Panc1 (cell line): ENCODE data around the gene BCL2. TPM values are rescaled to one million over a fixed set of nuclear protein-coding genes. Genes with fewer than 3 reads are reported as not detected.

Source experiments
- ATAC-seq: fragments of 200-7000 bp; cut with Tn5 transposase; 2 replicates; pipeline ENCODE4 v1.9.1; 2020; ENCODE audit warnings: mild to moderate bottlenecking, moderate library complexity
- BruUV-seq: library from RNA; stranded (reverse); fragments of 400-500 nt; replicated peaks from 2 replicates; lab custom pipeline; 2021; lab: Mats Ljungman, UMichigan
- CTCF ChIA-PET: fragments of 300-600 bp; sonication (Branson Sonifier 250); formaldehyde crosslinking; loops from one replicate; lab custom pipeline; 2022; ENCODE audit warnings: antibody characterized with exemption; lab: Charles Lee
- POLR2A ChIA-PET: fragments of 300-600 bp; sonication (Branson Sonifier 250); formaldehyde crosslinking; loops from one replicate; lab custom pipeline; 2022; ENCODE audit warnings: antibody characterized with exemption; lab: Charles Lee
- DNase-seq: peaks from one replicate; pipeline ENCODE4 v3.0.0-alpha.2; 2010; ENCODE audit warnings: low read depth, low spot score
- H3K27ac ChIP-seq: 2 replicates; pipeline ENCODE4 v1.5.1; 2011; ENCODE audit warnings: mild to moderate bottlenecking, low read length, inconsistent platforms
- H3K27me3 ChIP-seq: fragments of 200-500 bp; sonication (Bioruptor generic); 2 replicates; pipeline ENCODE4 v1.6.0; 2014; ENCODE audit warnings: low read length, inconsistent platforms; ENCODE audit not compliant: control insufficient read depth, insufficient read depth
- H3K36me3 ChIP-seq: fragments of 200-500 bp; sonication (Bioruptor generic); 2 replicates; pipeline ENCODE4 v1.5.1; 2014; ENCODE audit warnings: inconsistent platforms, mild to moderate bottlenecking, low read length, moderate library complexity; ENCODE audit not compliant: control insufficient read depth, insufficient read depth
- H3K4me1 ChIP-seq: 2 replicates; pipeline ENCODE4 v1.5.1; 2011; ENCODE audit warnings: inconsistent platforms, mild to moderate bottlenecking, low read length, moderate library complexity; ENCODE audit not compliant: control insufficient read depth, insufficient read depth
- H3K4me3 ChIP-seq, 2 experiments: 2 replicates each; pipeline ENCODE4 v1.5.1; 2011 to 2012; ENCODE audit warnings: low read depth in 2 of 2, low read length in 2 of 2, mild to moderate bottlenecking in 2 of 2, inconsistent platforms in 1 of 2, moderate library complexity in 1 of 2
- H3K9me3 ChIP-seq: fragments of 200-500 bp; sonication (Bioruptor generic); 2 replicates; pipeline ENCODE4 v1.5.1; 2014; ENCODE audit warnings: low read depth, mild to moderate bottlenecking, inconsistent platforms, low read length, moderate library complexity; ENCODE audit not compliant: control insufficient read depth, insufficient read depth
- POLR2AphosphoS5 ChIP-seq: IDR thresholded peaks from 2 replicates; pipeline ENCODE4 v1.6.1; 2012; ENCODE audit warnings: mild to moderate bottlenecking, low read depth, low read length, moderate library complexity
- SIN3A ChIP-seq: IDR thresholded peaks from 2 replicates; pipeline ENCODE4 v1.6.1; 2012; ENCODE audit warnings: low read depth, mild to moderate bottlenecking, low read length, moderate library complexity, borderline replicate concordance; ENCODE audit not compliant: insufficient read depth
- TCF7L2 ChIP-seq: IDR thresholded peaks from 2 replicates; pipeline ENCODE4 v1.6.1; 2011; ENCODE audit warnings: mild to moderate bottlenecking, low read depth, low read length, inconsistent platforms
- in situ Hi-C: cut with HindIII; loops from 2 replicates; pipeline ENCODE4 v1.10.0; 2016; ENCODE audit warnings: low sequenced_read_pairs, low pct_unique_long_range_greater_than_20kb
- intact Hi-C: fragments of 100-400 bp; cut with micrococcal nuclease; formaldehyde crosslinking; loops from one replicate; pipeline ENCODE4 v1.10.0; 2022; ENCODE audit not compliant: unreplicated experiment
- total RNA-seq: library from RNA; stranded (reverse); gene quantifications from one replicate; pipeline ENCODE4 v1.2.1, GENCODE V29; 2021; ENCODE audit not compliant: unreplicated experiment
- TF ChIP-seq, protein P1 (sequence below): fragments of 450-650 bp; IDR thresholded peaks from 2 replicates; pipeline ENCODE4 v1.5.1; 2017; ENCODE audit warnings: mild to moderate bottlenecking
- TF ChIP-seq, protein P2 (sequence below), 2 experiments: IDR thresholded peaks; 2 replicates each; pipeline ENCODE4 v1.6.1; 2011 to 2012; ENCODE audit warnings: low read depth in 2 of 2, control low read depth in 1 of 2, low read length in 1 of 2, mild to moderate bottlenecking in 1 of 2, moderate library complexity in 1 of 2; ENCODE audit not compliant: insufficient read depth in 1 of 2

Gene BCL2
- total RNA-seq, 1 experiment from 2014 or later, result 0.72 TPM

DNA sequence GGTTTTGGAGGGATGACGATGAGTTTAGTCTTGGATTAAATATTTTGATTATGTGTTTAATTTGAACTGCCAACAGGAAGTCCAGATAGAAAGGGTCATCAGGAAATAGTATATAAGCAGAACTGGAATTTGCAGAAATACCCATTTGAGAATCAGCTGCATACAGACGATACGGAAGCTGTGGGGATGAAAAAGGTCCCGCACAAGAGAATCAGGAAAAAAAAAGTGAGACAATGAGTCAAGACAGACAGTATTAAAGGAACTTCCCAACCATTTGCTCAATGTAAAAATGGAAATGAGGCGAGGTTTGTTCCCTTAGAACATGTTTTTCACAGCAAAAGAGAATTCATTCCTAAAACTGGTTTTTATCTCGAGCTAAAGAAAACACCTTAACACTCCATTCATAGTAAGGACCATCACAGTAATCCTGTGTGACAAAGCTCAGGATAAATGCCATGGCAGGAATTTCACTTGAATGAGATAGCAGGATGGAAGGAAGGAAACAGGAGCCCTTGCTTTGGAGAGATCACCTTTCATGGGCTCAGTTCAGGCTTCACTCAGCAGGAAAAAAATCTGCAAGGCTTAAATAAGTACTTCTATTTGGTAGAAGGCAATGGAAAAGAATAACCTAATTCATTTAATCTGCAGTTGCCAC, 29.3 kb downstream of the BCL2 start:
- TF ChIP-seq, protein P1, sequence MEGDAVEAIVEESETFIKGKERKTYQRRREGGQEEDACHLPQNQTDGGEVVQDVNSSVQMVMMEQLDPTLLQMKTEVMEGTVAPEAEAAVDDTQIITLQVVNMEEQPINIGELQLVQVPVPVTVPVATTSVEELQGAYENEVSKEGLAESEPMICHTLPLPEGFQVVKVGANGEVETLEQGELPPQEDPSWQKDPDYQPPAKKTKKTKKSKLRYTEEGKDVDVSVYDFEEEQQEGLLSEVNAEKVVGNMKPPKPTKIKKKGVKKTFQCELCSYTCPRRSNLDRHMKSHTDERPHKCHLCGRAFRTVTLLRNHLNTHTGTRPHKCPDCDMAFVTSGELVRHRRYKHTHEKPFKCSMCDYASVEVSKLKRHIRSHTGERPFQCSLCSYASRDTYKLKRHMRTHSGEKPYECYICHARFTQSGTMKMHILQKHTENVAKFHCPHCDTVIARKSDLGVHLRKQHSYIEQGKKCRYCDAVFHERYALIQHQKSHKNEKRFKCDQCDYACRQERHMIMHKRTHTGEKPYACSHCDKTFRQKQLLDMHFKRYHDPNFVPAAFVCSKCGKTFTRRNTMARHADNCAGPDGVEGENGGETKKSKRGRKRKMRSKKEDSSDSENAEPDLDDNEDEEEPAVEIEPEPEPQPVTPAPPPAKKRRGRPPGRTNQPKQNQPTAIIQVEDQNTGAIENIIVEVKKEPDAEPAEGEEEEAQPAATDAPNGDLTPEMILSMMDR, result no peak
- TF ChIP-seq, protein P2, sequence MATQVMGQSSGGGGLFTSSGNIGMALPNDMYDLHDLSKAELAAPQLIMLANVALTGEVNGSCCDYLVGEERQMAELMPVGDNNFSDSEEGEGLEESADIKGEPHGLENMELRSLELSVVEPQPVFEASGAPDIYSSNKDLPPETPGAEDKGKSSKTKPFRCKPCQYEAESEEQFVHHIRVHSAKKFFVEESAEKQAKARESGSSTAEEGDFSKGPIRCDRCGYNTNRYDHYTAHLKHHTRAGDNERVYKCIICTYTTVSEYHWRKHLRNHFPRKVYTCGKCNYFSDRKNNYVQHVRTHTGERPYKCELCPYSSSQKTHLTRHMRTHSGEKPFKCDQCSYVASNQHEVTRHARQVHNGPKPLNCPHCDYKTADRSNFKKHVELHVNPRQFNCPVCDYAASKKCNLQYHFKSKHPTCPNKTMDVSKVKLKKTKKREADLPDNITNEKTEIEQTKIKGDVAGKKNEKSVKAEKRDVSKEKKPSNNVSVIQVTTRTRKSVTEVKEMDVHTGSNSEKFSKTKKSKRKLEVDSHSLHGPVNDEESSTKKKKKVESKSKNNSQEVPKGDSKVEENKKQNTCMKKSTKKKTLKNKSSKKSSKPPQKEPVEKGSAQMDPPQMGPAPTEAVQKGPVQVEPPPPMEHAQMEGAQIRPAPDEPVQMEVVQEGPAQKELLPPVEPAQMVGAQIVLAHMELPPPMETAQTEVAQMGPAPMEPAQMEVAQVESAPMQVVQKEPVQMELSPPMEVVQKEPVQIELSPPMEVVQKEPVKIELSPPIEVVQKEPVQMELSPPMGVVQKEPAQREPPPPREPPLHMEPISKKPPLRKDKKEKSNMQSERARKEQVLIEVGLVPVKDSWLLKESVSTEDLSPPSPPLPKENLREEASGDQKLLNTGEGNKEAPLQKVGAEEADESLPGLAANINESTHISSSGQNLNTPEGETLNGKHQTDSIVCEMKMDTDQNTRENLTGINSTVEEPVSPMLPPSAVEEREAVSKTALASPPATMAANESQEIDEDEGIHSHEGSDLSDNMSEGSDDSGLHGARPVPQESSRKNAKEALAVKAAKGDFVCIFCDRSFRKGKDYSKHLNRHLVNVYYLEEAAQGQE (IDR thresholded peaks at IDR 0.05; ENCODE audit: insufficient read depth in 1 of 2, low read depth in 2 of 2, low read length in 1 of 2), result no peak
- TF ChIP-seq POLR2AphosphoS5, result no peak
- TF ChIP-seq TCF7L2, result no peak
- no peak for TF ChIP-seq SIN3A
- H3K27me3 ChIP-seq, result peaks cover 2% of the 10 kb centered on the region; the same call in 1 of the 2 replicates
- no peak overlapping the region for H3K27ac ChIP-seq
- ChIA-PET CTCF (no interaction called here), POLR2A (no interaction called here)
- H3K4me1 ChIP-seq, result no peaks in the 10 kb centered on the region
- no peaks in the 10 kb centered on the region for H3K36me3 ChIP-seq
- BruUV-seq, result no TSS peak
- intact Hi-C loops, result no loop called here
- in situ Hi-C loops, result no loop called here
- no peak for ATAC-seq
- no peaks in the 10 kb centered on the region for H3K9me3 ChIP-seq
- no peak overlapping the region for H3K4me3 ChIP-seq
- no peak for DNase-seq

DNA sequence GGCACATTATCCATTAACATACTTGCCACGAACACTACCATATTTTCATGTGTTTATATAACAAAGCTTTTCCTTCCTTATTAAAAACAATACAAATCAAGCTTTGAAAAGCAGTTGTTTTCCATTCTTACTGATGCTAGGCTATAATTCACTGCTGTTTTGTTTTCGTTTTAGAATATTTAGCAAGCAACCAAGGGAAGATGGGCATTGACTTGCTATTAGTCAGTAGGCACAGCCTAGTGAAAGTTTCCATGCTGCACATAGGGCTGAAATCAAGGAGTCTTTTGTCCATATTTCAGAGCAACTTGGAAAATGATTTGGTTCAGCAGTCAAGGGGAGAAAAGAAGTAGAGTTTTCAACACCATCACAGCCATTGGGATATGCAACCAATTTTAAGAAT, 31.3 kb downstream of the BCL2 start:
- DNase-seq (no peak), ATAC-seq (no peak)
- POLR2A ChIA-PET, result no interaction called here
- Histone ChIP-seq H3K4me1 (no peaks in the 10 kb centered on the region), H3K9me3 (no peaks in the 10 kb centered on the region), H3K27me3 (peaks cover 2% of the 10 kb centered on the region; the same call in 1 of the 2 replicates), H3K36me3 (no peaks in the 10 kb centered on the region), H3K4me3 (no peak overlapping the region), H3K27ac (no peak overlapping the region)
- intact Hi-C loops, result no loop called here
- CTCF ChIA-PET, result no interaction called here
- no TSS peak for BruUV-seq
- in situ Hi-C loops, result no loop called here
- TF ChIP-seq POLR2AphosphoS5 (no peak), SIN3A (no peak), TCF7L2 (no peak)
- TF ChIP-seq, protein P2 (IDR thresholded peaks at IDR 0.05; ENCODE audit: insufficient read depth in 1 of 2, low read depth in 2 of 2, low read length in 1 of 2), result no peak
- TF ChIP-seq, protein P1, result no peak
